Type B pancreatic cell (in vitro differentiated cells): Measurements from ENCODE around the gene LBP. TPM values are rescaled to one million over a fixed set of nuclear protein-coding genes. Genes with fewer than 3 reads are reported as not detected.

Experiments used
- DNase-seq: peaks from one replicate; pipeline ENCODE4 v3.0.0; 2021; ENCODE audit warnings: mixed read lengths; ENCODE audit not compliant: unreplicated experiment; ENCODE audit errors: extremely low spot score
- H3K27ac Mint-ChIP-seq: 2 replicates; pipeline ENCODE4 v1.8.0; 2021; ENCODE audit warnings: mild to moderate bottlenecking, mixed read lengths
- H3K27me3 Mint-ChIP-seq: 2 replicates; pipeline ENCODE4 v1.8.0; 2021; ENCODE audit warnings: mixed read lengths
- H3K36me3 Mint-ChIP-seq: 2 replicates; pipeline ENCODE4 v1.8.0; 2021; ENCODE audit warnings: mixed read lengths
- H3K4me1 Mint-ChIP-seq: one replicate; pipeline ENCODE4 v1.8.0; 2021; ENCODE audit warnings: mixed read lengths; ENCODE audit not compliant: unreplicated experiment
- H3K4me3 Mint-ChIP-seq: 2 replicates; pipeline ENCODE4 v1.8.0; 2021; ENCODE audit warnings: mild to moderate bottlenecking, mixed read lengths
- H3K9me3 Mint-ChIP-seq: 2 replicates; pipeline ENCODE4 v1.8.0; 2021; ENCODE audit warnings: mixed read lengths
- CTCF ChIP-seq: fragments of 200-600 bp; sonication (generic); conservative IDR thresholded peaks from 2 replicates; pipeline ENCODE4 v1.5.0; 2021; ENCODE audit warnings: antibody characterized with exemption, mild to moderate bottlenecking
- total RNA-seq: library from RNA; stranded (reverse); gene quantifications from 2 replicates; pipeline ENCODE4 v1.2.1, GENCODE V29; 2021; ENCODE audit warnings: low replicate concordance

LBP gene
- total RNA-seq, 1 donor from 2014 or later: not detected

- Mint-ChIP-seq H3K4me3 (no peak overlapping the region), H3K27me3 (peaks cover 2% of the 10 kb centered on the region), H3K36me3 (no peaks in the 10 kb centered on the region), H3K4me1 (peaks cover 9% of the 10 kb centered on the region), H3K9me3 (no peaks in the 10 kb centered on the region), H3K27ac (no peak overlapping the region)
- DNase-seq: no peak
- TF ChIP-seq CTCF: no peak
Observed at GRCh38 chr20:38343311-38344106, 2.8 kb upstream of the LBP start.

GRCh38 chr20:38344107-38344701 lies 2.1 kb upstream of the LBP start:
- TF ChIP-seq CTCF: no peak
- H3K4me3 Mint-ChIP-seq: no peak overlapping the region
- no peaks in the 10 kb centered on the region for H3K9me3 Mint-ChIP-seq
- H3K27ac Mint-ChIP-seq: no peak overlapping the region
- no peak for DNase-seq
- peaks cover 9% of the 10 kb centered on the region for H3K4me1 Mint-ChIP-seq
- no peaks in the 10 kb centered on the region for H3K36me3 Mint-ChIP-seq
- peaks cover 2% of the 10 kb centered on the region for H3K27me3 Mint-ChIP-seq

GRCh38 chr20:38345643-38346042 lies 639 bp upstream of the LBP start:
- TF ChIP-seq CTCF: no peak
- Mint-ChIP-seq H3K9me3 (no peaks in the 10 kb centered on the region), H3K36me3 (no peaks in the 10 kb centered on the region), H3K27me3 (peaks cover 9% of the 10 kb centered on the region), H3K27ac (no peak overlapping the region), H3K4me3 (no peak overlapping the region), H3K4me1 (peaks cover 9% of the 10 kb centered on the region)
- DNase-seq: no peak

GRCh38 chr20:38346741-38347140 lies 459 bp downstream of the LBP start:
- no peak for DNase-seq
- H3K27me3 Mint-ChIP-seq: peaks cover 9% of the 10 kb centered on the region
- H3K9me3 Mint-ChIP-seq: no peaks in the 10 kb centered on the region
- H3K4me1 Mint-ChIP-seq: peaks cover 8% of the 10 kb centered on the region
- TF ChIP-seq CTCF: no peak
- H3K27ac Mint-ChIP-seq: no peak overlapping the region
- no peaks in the 10 kb centered on the region for H3K36me3 Mint-ChIP-seq
- H3K4me3 Mint-ChIP-seq: no peak overlapping the region

GRCh38 chr20:38349856-38350255 lies 3.6 kb downstream of the LBP start:
- peaks cover 9% of the 10 kb centered on the region for H3K27me3 Mint-ChIP-seq
- no peaks in the 10 kb centered on the region for H3K4me1 Mint-ChIP-seq
- DNase-seq: no peak
- no peak overlapping the region for H3K4me3 Mint-ChIP-seq
- H3K9me3 Mint-ChIP-seq: no peaks in the 10 kb centered on the region
- H3K36me3 Mint-ChIP-seq: no peaks in the 10 kb centered on the region
- H3K27ac Mint-ChIP-seq: no peak overlapping the region
- TF ChIP-seq CTCF: no peak
